HCT116 (cell line): Measurements from ENCODE around the gene CPA2. TPM values are rescaled to one million over a fixed set of nuclear protein-coding genes. Genes with fewer than 3 reads are reported as not detected.

ENCODE experiments used
- ATAC-seq: fragments of 200-7000 bp; cut with Tn5 transposase; 2 replicates; pipeline ENCODE4 v1.9.1; 2020; ENCODE audit warnings: mild to moderate bottlenecking, moderate library complexity
- BruUV-seq: library from RNA; stranded (reverse); fragments of 400-500 nt; replicated peaks from 2 replicates; lab custom pipeline; 2021; lab: Mats Ljungman, UMichigan
- CTCF ChIA-PET: fragments of 300-600 bp; sonication (Branson Sonifier 250); formaldehyde crosslinking; loops from one replicate; lab custom pipeline; 2021; ENCODE audit warnings: antibody characterized with exemption; lab: Charles Lee
- POLR2A ChIA-PET: fragments of 300-600, 350-600 bp; sonication (Branson Sonifier 250); formaldehyde crosslinking; loops from one replicate; lab custom pipeline; 2021; ENCODE audit warnings: antibody characterized with exemption; lab: Charles Lee
- RAD21 ChIA-PET, 2 experiments: fragments of 300-600 bp; sonication (Branson Sonifier 250); formaldehyde crosslinking; loops; one replicate each; lab custom pipeline; 2023; ENCODE audit warnings: low total read pairs in 2 of 2; ENCODE audit not compliant: uncharacterized antibody in 2 of 2, unreplicated experiment in 2 of 2, low non-redundant PET in 1 of 2; lab: Charles Lee
- DNase-seq: peaks from one replicate; pipeline ENCODE4 v3.0.0-alpha.2; 2010; ENCODE audit warnings: low read depth, low spot score
- H2AFZ ChIP-seq: fragments of 200-600 bp; shearing (Covaris generic), sonication (generic); 2 replicates; pipeline ENCODE4 v1.6.1; 2017; ENCODE audit warnings: low read depth, mixed run types, mixed read lengths, antibody characterized with exemption, low read length; ENCODE audit not compliant: poor library complexity, severe bottlenecking
- H3K27ac ChIP-seq: 2 replicates; pipeline ENCODE4 v1.5.1; 2012; ENCODE audit warnings: low read depth, low read length
- H3K27me3 ChIP-seq: fragments of 200-600 bp; sonication (generic); 2 replicates; pipeline ENCODE4 v1.6.1; 2016; ENCODE audit warnings: mixed run types, low read length, mixed read lengths; ENCODE audit not compliant: insufficient read depth
- H3K36me3 ChIP-seq, 2 experiments: fragments of 200-500 bp in 1 of 2; fragments of 200-600 bp in 1 of 2; sonication (Bioruptor generic) in 1 of 2; sonication (generic) in 1 of 2; 2 replicates each; pipeline versions ENCODE4 v1.5.1 to v1.6.1; 2014 to 2016; ENCODE audit warnings: low read length in 2 of 2, inconsistent platforms in 1 of 2, mixed read lengths in 1 of 2, mixed run types in 1 of 2; ENCODE audit not compliant: insufficient read depth in 2 of 2, control insufficient read depth in 1 of 2
- H3K4me1 ChIP-seq, 2 experiments: fragments of 200-600 bp in 1 of 2; sonication (generic) in 1 of 2; 2 replicates each; pipeline versions ENCODE4 v1.5.1 to v1.6.1; 2012 to 2017; ENCODE audit warnings: low read length in 2 of 2, inconsistent platforms in 1 of 2, mild to moderate bottlenecking in 1 of 2, mixed read lengths in 1 of 2, mixed run types in 1 of 2, moderate library complexity in 1 of 2; ENCODE audit not compliant: insufficient read depth in 2 of 2, control insufficient read depth in 1 of 2
- H3K4me2 ChIP-seq: fragments of 200-600 bp; sonication (generic); 2 replicates; pipeline ENCODE4 v1.6.1; 2017; ENCODE audit warnings: mixed run types, low read length, mixed read lengths
- H3K4me3 ChIP-seq, 2 experiments: fragments of 200-600 bp in 1 of 2; sonication (generic) in 1 of 2; replicated peaks in 1 of 2; 2 replicates each; pipeline ENCODE4 v1.5.1; 2011 to 2016; ENCODE audit warnings: low read length in 2 of 2, control low read depth in 1 of 2, low read depth in 1 of 2, mild to moderate bottlenecking in 1 of 2, mixed read lengths in 1 of 2, mixed run types in 1 of 2
- H3K79me2 ChIP-seq: fragments of 200-600 bp; sonication (generic); 2 replicates; pipeline ENCODE4 v1.6.1; 2017; ENCODE audit warnings: mild to moderate bottlenecking, mixed run types, low read length, moderate library complexity, mixed read lengths; ENCODE audit not compliant: insufficient read depth
- H3K9ac ChIP-seq: fragments of 200-600 bp; sonication (generic); 2 replicates; pipeline ENCODE4 v1.6.1; 2016; ENCODE audit warnings: low read length, mixed read lengths
- H3K9me2 ChIP-seq: fragments of 200-600 bp; sonication (generic), shearing (Covaris generic); 2 replicates; pipeline ENCODE4 v1.6.1; 2017; ENCODE audit warnings: mixed run types, mild to moderate bottlenecking, moderate library complexity; ENCODE audit not compliant: insufficient read depth
- H3K9me3 ChIP-seq, 2 experiments: fragments of 200-500 bp in 1 of 2; fragments of 200-600 bp in 1 of 2; sonication (Bioruptor generic) in 1 of 2; sonication (generic) in 1 of 2; 2 replicates each; pipeline ENCODE4 v1.6.1; 2014 to 2017; ENCODE audit warnings: low read length in 2 of 2, mixed read lengths in 2 of 2, inconsistent platforms in 1 of 2, low read depth in 1 of 2, mild to moderate bottlenecking in 1 of 2, mixed run types in 1 of 2, moderate library complexity in 1 of 2; ENCODE audit not compliant: control insufficient read depth in 1 of 2, insufficient read depth in 1 of 2
- H4K20me1 ChIP-seq: fragments of 200-600 bp; sonication (generic), shearing (Covaris generic); 2 replicates; pipeline ENCODE4 v1.6.1; 2017; ENCODE audit warnings: mixed run types, mild to moderate bottlenecking, moderate library complexity; ENCODE audit not compliant: insufficient read depth
- CBX3 ChIP-seq: IDR thresholded peaks from 2 replicates; pipeline ENCODE4 v1.6.1; 2012; ENCODE audit warnings: low read depth
- ELF1 ChIP-seq: IDR thresholded peaks from 2 replicates; pipeline ENCODE4 v1.6.1; 2012; ENCODE audit warnings: low read depth, borderline replicate concordance
- EZH2 ChIP-seq: fragments of 200-600 bp; sonication (generic); IDR thresholded peaks from 2 replicates; pipeline ENCODE4 v1.6.1; 2017; ENCODE audit warnings: antibody characterized with exemption, mixed run types
- FOSL1 ChIP-seq: IDR thresholded peaks from 2 replicates; pipeline ENCODE4 v1.6.1; 2012; ENCODE audit warnings: low read depth
- POLR2A ChIP-seq: IDR thresholded peaks from 2 replicates; pipeline ENCODE4 v1.7.0; 2011; ENCODE audit warnings: borderline replicate concordance; ENCODE audit not compliant: insufficient read depth, insufficient read length; ENCODE audit errors: extremely low read depth
- POLR2AphosphoS5 ChIP-seq: IDR thresholded peaks from 2 replicates; pipeline ENCODE4 v1.6.1; 2011; ENCODE audit warnings: mild to moderate bottlenecking, low read depth, low read length, moderate library complexity
- TCF7L2 ChIP-seq: IDR thresholded peaks from 2 replicates; pipeline ENCODE4 v1.7.0; 2011; ENCODE audit warnings: borderline replicate concordance, inconsistent platforms; ENCODE audit not compliant: insufficient read depth, insufficient read length; ENCODE audit errors: extremely low read depth
- YY1 ChIP-seq: IDR thresholded peaks from 2 replicates; pipeline ENCODE4 v1.6.1; 2011; ENCODE audit warnings: low read length, low read depth, moderate library complexity, mild to moderate bottlenecking; ENCODE audit not compliant: insufficient replicate concordance; ENCODE audit errors: extremely low read depth
- ZFX ChIP-seq: fragments of 450-650 bp; IDR thresholded peaks from 2 replicates; pipeline ENCODE4 v1.6.1; 2017
- ZNF274 ChIP-seq: fragments of 200-500 bp; sonication (Bioruptor generic); IDR thresholded peaks from 2 replicates; pipeline ENCODE4 v1.6.1; 2014; ENCODE audit warnings: mild to moderate bottlenecking, low read depth, low read length, inconsistent platforms
- intact Hi-C: fragments of 100-400 bp; cut with micrococcal nuclease; formaldehyde crosslinking; loops from 2 replicates; pipeline ENCODE4 v1.10.0; 2022
- total RNA-seq: library from RNA; stranded (reverse); gene quantifications from one replicate; pipeline ENCODE4 v1.2.1, GENCODE V29; 2021; ENCODE audit not compliant: unreplicated experiment
- TF ChIP-seq, protein P1 (sequence below): IDR thresholded peaks from 2 replicates; pipeline ENCODE4 v1.6.1; 2012
- TF ChIP-seq, protein P2 (sequence below), 3 experiments: fragments of 200-600 bp in 1 of 3; sonication (generic) in 1 of 3; IDR thresholded peaks in 2 of 3; conservative IDR thresholded peaks in 1 of 3; 2 replicates each; pipeline ENCODE4 v1.5.1; 2012 to 2017; ENCODE audit warnings: low read depth in 2 of 3, low read length in 2 of 3, antibody characterized with exemption in 1 of 3, borderline replicate concordance in 1 of 3, control low read depth in 1 of 3, mild to moderate bottlenecking in 1 of 3, mixed read lengths in 1 of 3, mixed run types in 1 of 3, moderate library complexity in 1 of 3; ENCODE audit not compliant: insufficient read depth in 1 of 3

The CPA2 gene
- total RNA-seq, 1 experiment from 2014 or later: 1.5 TPM

DNA sequence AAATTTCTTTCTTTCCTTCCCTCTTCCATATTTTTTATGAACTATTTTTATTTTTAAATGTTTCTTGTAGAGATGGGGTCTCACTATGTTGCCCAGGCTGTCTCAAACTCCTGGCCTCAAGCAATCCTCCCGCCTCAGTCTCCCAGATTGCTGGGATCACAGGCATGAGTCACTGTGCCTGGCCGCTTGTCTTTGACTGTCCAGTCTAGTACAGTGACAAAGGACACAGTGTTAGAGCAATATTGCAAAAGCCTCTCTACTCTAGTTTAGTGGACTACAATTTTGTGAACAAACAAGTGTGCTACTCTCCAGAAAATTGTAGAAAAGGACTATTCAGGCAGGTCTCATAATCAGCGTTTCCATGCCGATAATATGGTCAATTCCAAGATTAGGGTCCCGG, 37.3 kb downstream of the CPA2 start (continued):
- no peak for TF ChIP-seq FOSL1
- TF ChIP-seq EZH2: no peak
- TF ChIP-seq, protein P1, sequence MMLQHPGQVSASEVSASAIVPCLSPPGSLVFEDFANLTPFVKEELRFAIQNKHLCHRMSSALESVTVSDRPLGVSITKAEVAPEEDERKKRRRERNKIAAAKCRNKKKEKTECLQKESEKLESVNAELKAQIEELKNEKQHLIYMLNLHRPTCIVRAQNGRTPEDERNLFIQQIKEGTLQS: no peak
- TF ChIP-seq, protein P2, sequence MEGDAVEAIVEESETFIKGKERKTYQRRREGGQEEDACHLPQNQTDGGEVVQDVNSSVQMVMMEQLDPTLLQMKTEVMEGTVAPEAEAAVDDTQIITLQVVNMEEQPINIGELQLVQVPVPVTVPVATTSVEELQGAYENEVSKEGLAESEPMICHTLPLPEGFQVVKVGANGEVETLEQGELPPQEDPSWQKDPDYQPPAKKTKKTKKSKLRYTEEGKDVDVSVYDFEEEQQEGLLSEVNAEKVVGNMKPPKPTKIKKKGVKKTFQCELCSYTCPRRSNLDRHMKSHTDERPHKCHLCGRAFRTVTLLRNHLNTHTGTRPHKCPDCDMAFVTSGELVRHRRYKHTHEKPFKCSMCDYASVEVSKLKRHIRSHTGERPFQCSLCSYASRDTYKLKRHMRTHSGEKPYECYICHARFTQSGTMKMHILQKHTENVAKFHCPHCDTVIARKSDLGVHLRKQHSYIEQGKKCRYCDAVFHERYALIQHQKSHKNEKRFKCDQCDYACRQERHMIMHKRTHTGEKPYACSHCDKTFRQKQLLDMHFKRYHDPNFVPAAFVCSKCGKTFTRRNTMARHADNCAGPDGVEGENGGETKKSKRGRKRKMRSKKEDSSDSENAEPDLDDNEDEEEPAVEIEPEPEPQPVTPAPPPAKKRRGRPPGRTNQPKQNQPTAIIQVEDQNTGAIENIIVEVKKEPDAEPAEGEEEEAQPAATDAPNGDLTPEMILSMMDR (IDR thresholded peaks at IDR 0.05 in 2 of 3, conservative IDR thresholded peaks at IDR 0.05 in 1 of 3; ENCODE audit: borderline replicate concordance in 1 of 3, insufficient read depth in 1 of 3, low read depth in 2 of 3, low read length in 2 of 3): no peak
- no peak for TF ChIP-seq ZNF274
- no peak for TF ChIP-seq YY1
- no peak for TF ChIP-seq ZFX
- TF ChIP-seq POLR2AphosphoS5: no peak
- no peak for TF ChIP-seq POLR2A
- no peak for TF ChIP-seq TCF7L2
- no peak for TF ChIP-seq ELF1

DNA sequence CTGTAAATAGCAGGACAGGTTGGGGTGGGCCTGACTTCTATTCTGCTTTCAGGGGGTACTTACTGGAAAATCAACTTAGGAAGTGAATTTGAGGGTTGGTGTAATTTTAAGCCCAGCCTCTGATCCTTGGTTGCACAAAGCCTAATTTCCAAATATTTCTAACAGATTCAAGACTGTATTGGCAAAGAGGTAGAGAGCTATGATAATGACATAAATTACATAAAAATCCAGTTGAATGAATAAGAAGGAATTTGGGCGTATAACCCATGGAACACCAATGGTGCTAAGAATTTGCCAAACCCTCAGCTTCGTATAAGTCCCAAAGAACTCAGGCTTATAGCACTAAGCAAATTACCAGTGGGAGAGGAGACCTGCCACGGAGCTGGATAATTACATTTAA, 38.2 kb downstream of the CPA2 start:
- ChIA-PET POLR2A (interaction anchor here (1.9 kb wide), 1 partner anchor 11 kb away, joined by 5 read pairs; the partner anchor contains the start of gene CPA4), RAD21 (no interaction called here)

More for the DNA sequence above, 38.2 kb downstream of the CPA2 start:
- no peak overlapping the region for H3K9ac ChIP-seq
- no peaks in the 10 kb centered on the region for H3K79me2 ChIP-seq
- H3K9me2 ChIP-seq: no peaks in the 10 kb centered on the region
- H3K27me3 ChIP-seq: no peaks in the 10 kb centered on the region
- H3K9me3 ChIP-seq: no peaks in the 10 kb centered on the region
- H3K36me3 ChIP-seq: peaks cover 0 to 33% of the 10 kb centered on the region in 2 experiments; a peak in 1 of 4 replicates
- no peaks in the 10 kb centered on the region for H4K20me1 ChIP-seq
- H3K4me3 ChIP-seq: no peak overlapping the region
- no peaks in the 10 kb centered on the region for H3K4me1 ChIP-seq
- ATAC-seq: no peak
- no peak overlapping the region for H2AFZ ChIP-seq
- no peak overlapping the region for H3K27ac ChIP-seq
- intact Hi-C loops: no loop called here
- no peak for DNase-seq
- no peak overlapping the region for H3K4me2 ChIP-seq
- CTCF ChIA-PET: no interaction called here
- no TSS peak for BruUV-seq
- no peak for TF ChIP-seq ZNF274
- no peak for TF ChIP-seq CBX3
- no peak for TF ChIP-seq ZFX
